ENCODE measurements around the gene DYRK1A.

DYRK1A gene

DNA sequence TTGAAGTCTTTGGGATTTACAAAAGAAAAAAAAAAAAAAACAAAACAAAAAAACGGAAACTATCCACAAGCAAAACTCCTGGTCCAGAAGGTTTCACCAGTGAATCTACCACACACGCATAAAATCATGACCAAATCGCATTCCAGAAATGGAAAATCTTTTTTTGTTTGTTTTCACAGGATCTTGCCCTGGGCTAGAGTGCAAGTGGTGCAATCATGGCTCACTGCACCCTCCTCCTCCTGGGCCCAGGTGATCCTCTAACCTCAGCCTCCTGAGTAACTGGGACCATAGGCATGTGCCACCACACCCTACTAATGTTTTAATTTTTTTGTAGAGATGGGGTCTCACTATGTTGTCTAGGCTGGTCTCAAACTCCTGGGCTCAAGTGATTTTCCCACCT lies 100.5 kb downstream of the DYRK1A start:
- no peak overlapping the region for H3K9ac ChIP-seq
- no peaks in the 10 kb centered on the region for H3K9me3 ChIP-seq (ENCODE audit: control insufficient read depth, low read length)
- no peak overlapping the region for H3K4me2 ChIP-seq (ENCODE audit: low read length)
- H3K79me2 ChIP-seq: peaks cover 23% of the 10 kb centered on the region
- TF ChIP-seq, protein P1, sequence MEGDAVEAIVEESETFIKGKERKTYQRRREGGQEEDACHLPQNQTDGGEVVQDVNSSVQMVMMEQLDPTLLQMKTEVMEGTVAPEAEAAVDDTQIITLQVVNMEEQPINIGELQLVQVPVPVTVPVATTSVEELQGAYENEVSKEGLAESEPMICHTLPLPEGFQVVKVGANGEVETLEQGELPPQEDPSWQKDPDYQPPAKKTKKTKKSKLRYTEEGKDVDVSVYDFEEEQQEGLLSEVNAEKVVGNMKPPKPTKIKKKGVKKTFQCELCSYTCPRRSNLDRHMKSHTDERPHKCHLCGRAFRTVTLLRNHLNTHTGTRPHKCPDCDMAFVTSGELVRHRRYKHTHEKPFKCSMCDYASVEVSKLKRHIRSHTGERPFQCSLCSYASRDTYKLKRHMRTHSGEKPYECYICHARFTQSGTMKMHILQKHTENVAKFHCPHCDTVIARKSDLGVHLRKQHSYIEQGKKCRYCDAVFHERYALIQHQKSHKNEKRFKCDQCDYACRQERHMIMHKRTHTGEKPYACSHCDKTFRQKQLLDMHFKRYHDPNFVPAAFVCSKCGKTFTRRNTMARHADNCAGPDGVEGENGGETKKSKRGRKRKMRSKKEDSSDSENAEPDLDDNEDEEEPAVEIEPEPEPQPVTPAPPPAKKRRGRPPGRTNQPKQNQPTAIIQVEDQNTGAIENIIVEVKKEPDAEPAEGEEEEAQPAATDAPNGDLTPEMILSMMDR (IDR thresholded peaks at IDR 0.05): no peak
- H3K36me3 ChIP-seq (ENCODE audit: control insufficient read depth, insufficient read depth, low read length): no peaks in the 10 kb centered on the region
- H3K27ac ChIP-seq: no peak overlapping the region
- no peak overlapping the region for H3K4me3 ChIP-seq (ENCODE audit: low read depth, low read length)
- peaks cover 6% of the 10 kb centered on the region for H3K4me1 ChIP-seq
- no peak overlapping the region for H2AFZ ChIP-seq
- no peaks in the 10 kb centered on the region for H3K27me3 ChIP-seq (ENCODE audit: control insufficient read depth, insufficient read depth, low read length)

DNA sequence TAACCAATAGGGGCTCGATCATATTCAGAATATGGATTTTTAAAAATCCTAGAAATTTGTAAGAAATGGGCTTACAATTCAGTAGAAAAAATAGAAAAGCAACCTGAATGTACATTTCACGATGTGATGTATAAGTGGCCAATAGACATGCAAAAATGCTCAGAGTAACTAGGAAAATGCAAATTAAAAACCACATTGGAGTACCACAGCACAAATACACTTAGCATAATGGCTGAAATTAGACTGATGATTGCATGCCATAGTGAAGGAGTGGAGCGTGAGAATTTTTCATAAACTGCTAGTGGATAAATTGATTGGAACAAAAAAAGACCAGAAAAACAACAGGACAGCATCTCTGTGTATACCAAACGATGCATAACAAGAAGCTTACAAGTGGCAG lies 102.3 kb downstream of the DYRK1A start:
- Histone ChIP-seq H3K4me3 (ENCODE audit: low read depth, low read length) (no peak overlapping the region), H3K36me3 (ENCODE audit: control insufficient read depth, insufficient read depth, low read length) (no peaks in the 10 kb centered on the region), H3K9me3 (ENCODE audit: control insufficient read depth, low read length) (no peaks in the 10 kb centered on the region), H3K4me1 (peaks cover 6% of the 10 kb centered on the region), H3K9ac (no peak overlapping the region), H2AFZ (no peak overlapping the region), H3K79me2 (peaks cover 29% of the 10 kb centered on the region), H3K27ac (no peak overlapping the region), H3K4me2 (ENCODE audit: low read length) (no peak overlapping the region), H3K27me3 (ENCODE audit: control insufficient read depth, insufficient read depth, low read length) (no peaks in the 10 kb centered on the region)
- TF ChIP-seq, protein P1 (IDR thresholded peaks at IDR 0.05): no peak

DNA sequence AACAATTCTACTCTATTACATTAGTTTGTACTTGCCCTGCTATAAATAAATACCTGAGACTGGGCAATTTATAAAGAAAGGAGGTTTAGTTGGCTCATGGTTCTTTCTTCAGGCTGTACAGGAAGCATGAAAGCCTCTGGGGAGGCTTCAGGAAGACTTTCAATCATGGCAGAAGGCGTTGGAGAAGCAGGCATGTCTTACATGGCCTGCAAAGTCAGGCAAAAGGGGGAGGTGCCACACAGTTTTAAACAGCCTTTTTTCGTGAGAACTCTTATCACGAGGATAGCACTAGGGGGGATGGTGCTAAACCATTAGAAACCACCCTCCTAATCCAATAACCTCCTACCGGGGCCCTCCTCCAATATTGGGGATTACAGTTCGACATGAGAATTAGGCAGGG lies 102.9 kb downstream of the DYRK1A start:
- Histone ChIP-seq H3K4me1 (peaks cover 6% of the 10 kb centered on the region), H3K27me3 (ENCODE audit: control insufficient read depth, insufficient read depth, low read length) (no peaks in the 10 kb centered on the region), H3K9ac (no peak overlapping the region), H3K79me2 (peaks cover 31% of the 10 kb centered on the region), H3K4me3 (ENCODE audit: low read depth, low read length) (no peak overlapping the region), H3K27ac (no peak overlapping the region), H3K9me3 (ENCODE audit: control insufficient read depth, low read length) (no peaks in the 10 kb centered on the region), H3K4me2 (ENCODE audit: low read length) (no peak overlapping the region), H3K36me3 (ENCODE audit: control insufficient read depth, insufficient read depth, low read length) (no peaks in the 10 kb centered on the region), H2AFZ (no peak overlapping the region)
- TF ChIP-seq, protein P1 (IDR thresholded peaks at IDR 0.05): no peak

DNA sequence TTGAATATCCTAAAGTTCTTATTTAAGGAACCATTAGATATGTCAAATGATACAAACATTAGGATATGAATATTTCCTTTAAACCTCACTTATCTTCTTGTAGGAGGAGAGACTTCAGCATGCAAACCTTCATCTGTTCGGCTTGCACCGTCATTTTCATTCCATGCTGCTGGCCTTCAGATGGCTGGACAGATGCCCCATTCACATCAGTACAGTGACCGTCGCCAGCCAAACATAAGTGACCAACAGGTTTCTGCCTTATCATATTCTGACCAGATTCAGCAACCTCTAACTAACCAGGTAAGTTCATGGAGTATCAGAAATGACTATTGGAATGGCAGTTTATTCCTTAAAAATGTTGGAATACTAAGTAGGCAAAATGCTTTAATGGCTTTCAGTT lies 106.0 kb downstream of the DYRK1A start:
- no peak overlapping the region for H3K9ac ChIP-seq
- peaks cover 32% of the 10 kb centered on the region for H3K79me2 ChIP-seq
- no peak overlapping the region for H3K4me3 ChIP-seq (ENCODE audit: low read depth, low read length)
- H3K4me2 ChIP-seq (ENCODE audit: low read length): no peak overlapping the region
- no peak overlapping the region for H2AFZ ChIP-seq
- no peaks in the 10 kb centered on the region for H3K27me3 ChIP-seq (ENCODE audit: control insufficient read depth, insufficient read depth, low read length)
- no peaks in the 10 kb centered on the region for H3K9me3 ChIP-seq (ENCODE audit: control insufficient read depth, low read length)
- no peak overlapping the region for H3K27ac ChIP-seq
- H3K36me3 ChIP-seq (ENCODE audit: control insufficient read depth, insufficient read depth, low read length): no peaks in the 10 kb centered on the region
- H3K4me1 ChIP-seq: no peaks in the 10 kb centered on the region
- TF ChIP-seq, protein P1 (IDR thresholded peaks at IDR 0.05): no peak

DNA sequence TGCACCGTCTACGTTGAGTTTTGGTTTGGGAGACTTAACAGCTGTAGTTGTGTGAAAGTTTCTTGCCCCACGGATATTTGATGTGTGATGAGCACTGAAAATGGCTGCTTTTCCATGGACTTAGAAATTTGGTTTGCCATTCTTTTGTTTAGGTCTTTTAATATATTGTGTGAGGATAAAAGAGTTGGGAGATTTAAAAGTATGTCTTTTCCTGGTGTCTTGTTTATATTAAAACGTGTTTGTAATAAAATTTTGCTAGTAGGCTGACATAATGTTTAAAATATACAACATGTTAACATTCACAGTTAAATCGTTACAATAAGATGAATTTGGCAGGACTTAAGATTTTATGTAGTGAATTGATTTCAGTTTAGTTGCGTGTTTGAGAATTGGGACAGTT lies 106.9 kb downstream of the DYRK1A start:
- no peaks in the 10 kb centered on the region for H3K4me1 ChIP-seq
- no peaks in the 10 kb centered on the region for H3K9me3 ChIP-seq (ENCODE audit: control insufficient read depth, low read length)
- no peak overlapping the region for H2AFZ ChIP-seq
- H3K4me3 ChIP-seq (ENCODE audit: low read depth, low read length): no peak overlapping the region
- H3K36me3 ChIP-seq (ENCODE audit: control insufficient read depth, insufficient read depth, low read length): no peaks in the 10 kb centered on the region
- H3K9ac ChIP-seq: no peak overlapping the region
- H3K79me2 ChIP-seq: peaks cover 33% of the 10 kb centered on the region
- no peak overlapping the region for H3K4me2 ChIP-seq (ENCODE audit: low read length)
- TF ChIP-seq, protein P1 (IDR thresholded peaks at IDR 0.05): no peak
- no peak overlapping the region for H3K27ac ChIP-seq
- no peaks in the 10 kb centered on the region for H3K27me3 ChIP-seq (ENCODE audit: control insufficient read depth, insufficient read depth, low read length)

Measured in parathyroid adenoma (tissue), 2 donors.